B cell (primary cell): ENCODE measurements around the gene OR1I1. TPM values are rescaled to one million over a fixed set of nuclear protein-coding genes. Genes with fewer than 3 reads are reported as not detected.

Source experiments
- ATAC-seq: fragments of 200-7000 bp; cut with Tn5 transposase; one replicate; pipeline ENCODE4 v1.10.0; 2021; ENCODE audit warnings: low read depth, mild to moderate bottlenecking, moderate number of reproducible peaks, moderate library complexity
- CTCF ChIA-PET: fragments of 350-600 bp; sonication (Branson Sonifier 250); formaldehyde crosslinking; loops from one replicate; lab custom pipeline; 2021; ENCODE audit warnings: antibody characterized with exemption, inconsistent platforms; lab: Charles Lee
- POLR2A ChIA-PET: fragments of 350-600 bp; sonication (Branson Sonifier 250); formaldehyde crosslinking; loops from one replicate; lab custom pipeline; 2021; ENCODE audit warnings: antibody characterized with exemption; lab: Charles Lee
- DNase-seq: peaks from one replicate; pipeline ENCODE4 v3.0.0; 2013
- H2AFZ ChIP-seq: 2 replicates; pipeline ENCODE4 v1.6.1; 2012; ENCODE audit warnings: mild to moderate bottlenecking, low read depth, low read length; ENCODE audit not compliant: insufficient read depth, poor library complexity, severe bottlenecking
- H3K27ac ChIP-seq, 2 donors: 1 replicate in 1 of 2; 2 replicates in 1 of 2; pipeline ENCODE4 v1.5.1; 2012 to 2013; ENCODE audit warnings: low read length in 2 of 2, mild to moderate bottlenecking in 2 of 2, moderate library complexity in 1 of 2
- H3K27me3 ChIP-seq, 4 experiments: fragments of 200-600 bp in 1 of 4; sonication (generic) in 1 of 4; replicated peaks in 1 of 4; 1 replicate in 2 of 4; 2 replicates in 2 of 4; pipeline versions ENCODE4 v1.6.1 to v1.7.0; 2013 to 2016; ENCODE audit warnings: low read length in 3 of 4, mild to moderate bottlenecking in 2 of 4, mixed read lengths in 1 of 4, moderate library complexity in 1 of 4; ENCODE audit not compliant: insufficient read depth in 4 of 4, control insufficient read depth in 3 of 4; ENCODE audit errors: control extremely low read depth in 1 of 4
- H3K36me3 ChIP-seq, 2 experiments: replicated peaks in 1 of 2; 1 replicate in 1 of 2; 2 replicates in 1 of 2; pipeline versions ENCODE4 v1.6.1 to v1.7.1; 2013; ENCODE audit warnings: low read length in 1 of 2; ENCODE audit not compliant: insufficient read depth in 2 of 2, control insufficient read depth in 1 of 2; ENCODE audit errors: control extremely low read depth in 1 of 2, extremely low read depth in 1 of 2
- H3K4me1 ChIP-seq, 2 donors: fragments of 200-600 bp in 1 of 2; sonication (generic) in 1 of 2; 1 replicate in 1 of 2; 2 replicates in 1 of 2; pipeline versions ENCODE4 v1.5.1 to v1.6.1; 2013 to 2017; ENCODE audit warnings: low read length in 2 of 2; ENCODE audit not compliant: control insufficient read depth in 2 of 2, insufficient read depth in 2 of 2
- H3K4me2 ChIP-seq: replicated peaks from 2 replicates; pipeline ENCODE3; 2012; ENCODE audit warnings: mild to moderate bottlenecking, low read depth, low read length; ENCODE audit not compliant: poor library complexity, severe bottlenecking
- H3K4me3 ChIP-seq, 5 experiments: fragments of 200-600 bp in 1 of 5; sonication (generic) in 1 of 5; 1 replicate in 3 of 5; 2 replicates in 2 of 5; pipeline versions ENCODE4 v1.5.1 to v1.7.0; 2011 to 2016; ENCODE audit warnings: low read length in 4 of 5, mild to moderate bottlenecking in 4 of 5, low read depth in 2 of 5, control low read depth in 1 of 5, moderate library complexity in 1 of 5; ENCODE audit not compliant: insufficient read depth in 1 of 5; ENCODE audit errors: control extremely low read depth in 1 of 5, extremely low read depth in 1 of 5
- H3K79me2 ChIP-seq: fragments of 200-600 bp; sonication (generic); one replicate; pipeline ENCODE4 v1.6.0; 2016; ENCODE audit warnings: low read length; ENCODE audit not compliant: control insufficient read depth, insufficient read depth
- H3K9ac ChIP-seq: fragments of 200-600 bp; sonication (generic); 2 replicates; pipeline ENCODE4 v1.6.1; 2017; ENCODE audit warnings: mild to moderate bottlenecking, low read length, moderate library complexity
- H3K9me3 ChIP-seq, 3 donors: one replicate each; pipeline versions ENCODE4 v1.6.1 to v1.7.1; 2013; ENCODE audit warnings: low read length in 2 of 3; ENCODE audit not compliant: control insufficient read depth in 2 of 3, insufficient read depth in 1 of 3; ENCODE audit errors: control extremely low read depth in 1 of 3
- H4K20me1 ChIP-seq: 2 replicates; pipeline ENCODE4 v1.6.0; 2012; ENCODE audit warnings: mild to moderate bottlenecking, low read length; ENCODE audit not compliant: insufficient read depth, control insufficient read depth, poor library complexity, severe bottlenecking
- H3K27ac Mint-ChIP-seq: one replicate; pipeline ENCODE4 v1.8.0; 2021; ENCODE audit warnings: mixed read lengths
- H3K27me3 Mint-ChIP-seq: one replicate; pipeline ENCODE4 v1.8.0; 2021; ENCODE audit warnings: mixed read lengths
- H3K4me1 Mint-ChIP-seq: one replicate; pipeline ENCODE4 v1.8.0; 2021; ENCODE audit warnings: mixed read lengths
- H3K4me3 Mint-ChIP-seq: one replicate; pipeline ENCODE4 v1.8.0; 2021; ENCODE audit warnings: mixed read lengths
- H3K9me3 Mint-ChIP-seq: one replicate; pipeline ENCODE4 v1.8.0; 2022; ENCODE audit warnings: mixed read lengths; ENCODE audit not compliant: insufficient read depth
- EZH2 ChIP-seq: IDR thresholded peaks from 2 replicates; pipeline ENCODE4 v1.6.1; 2012; ENCODE audit warnings: borderline replicate concordance, low read depth, mild to moderate bottlenecking, moderate library complexity, low read length; ENCODE audit not compliant: insufficient read depth, poor library complexity, severe bottlenecking
- WGBS: methylation state at CpG from one replicate; pipeline ENCODE4 v1.1.5; 2013; ENCODE audit warnings: missing lambda C conversion rate; ENCODE audit not compliant: insufficient coverage; 5-methylcytosine and 5-hydroxymethylcytosine counted together
- intact Hi-C: fragments of 100-400 bp; cut with micrococcal nuclease; formaldehyde crosslinking; loops from one replicate; pipeline ENCODE4 v1.10.0; 2022
- polyA plus RNA-seq: library from polyadenylated mRNA; depleted of rRNA; stranded (reverse); fragments of >200 nt; gene quantifications from 2 replicates; pipeline ENCODE4 v1.2.3, GENCODE V29; 2012
- total RNA-seq, 2 donors: library from RNA; stranded (reverse); fragments of 120-200 nt in 1 of 2; gene quantifications; 1 replicate in 1 of 2; 2 replicates in 1 of 2; pipeline versions ENCODE4 v1.2.3 to v1.2.4, GENCODE V29; 2013 to 2022
- TF ChIP-seq, protein P1 (sequence below): fragments of 200-600 bp; IDR thresholded peaks from one replicate; pipeline ENCODE4 v1.8.0; 2022; ENCODE audit warnings: antibody characterized with exemption, mild to moderate bottlenecking

OR1I1 gene
- total and polyA plus RNA-seq, 2 donors (not counting 1 experiment from before 2014, with no cell fraction given) = not detected

DNA sequence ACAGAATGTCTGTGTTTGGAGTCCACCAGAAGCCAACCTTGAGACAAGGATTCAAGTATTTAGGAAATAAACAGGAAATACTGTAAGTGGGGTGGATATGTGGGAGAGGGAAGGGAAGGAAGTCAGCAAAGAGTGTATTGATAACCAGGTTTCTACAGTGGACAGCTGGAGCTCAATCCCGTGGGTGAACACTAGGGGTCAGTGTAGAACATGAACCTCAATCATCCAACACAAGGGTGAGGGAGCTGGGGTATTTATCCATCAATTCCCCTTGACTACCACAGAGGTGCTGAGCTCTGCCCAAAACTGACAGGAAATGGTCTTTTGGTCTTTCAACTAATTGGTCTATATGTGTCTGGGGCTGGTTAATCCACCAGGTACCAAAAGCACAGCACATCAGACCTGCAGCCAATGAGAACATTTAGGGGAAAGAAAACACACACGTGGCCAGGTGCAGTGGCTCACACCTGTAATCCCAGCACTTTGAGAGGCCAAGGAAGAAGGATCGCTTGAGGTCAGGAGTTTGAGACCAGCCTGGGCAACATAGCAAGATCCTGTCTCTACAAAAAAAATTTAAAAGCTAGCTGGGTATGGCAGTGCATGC is 19.6 kb downstream of the OR1I1 start:
- H3K27me3 ChIP-seq = peaks cover 0 to 22% (median 9%) of the 10 kb centered on the region in 4 experiments
- ATAC-seq (peak; percentile 39), DNase-seq (no peak)
- no peak overlapping the region for H2AFZ ChIP-seq
- 75% methylated on average over 2 of the region's 3 CpGs for WGBS
- H3K4me3 ChIP-seq = no peak overlapping the region
- H3K4me3 Mint-ChIP-seq = no peak overlapping the region
- H3K27ac ChIP-seq = no peak overlapping the region
- no peaks in the 10 kb centered on the region for H3K79me2 ChIP-seq
- no peak overlapping the region for H3K4me2 ChIP-seq
- CTCF ChIA-PET = interaction anchor here (0.5 to 4.3 kb wide), 7 partner anchors 9 to 315 kb away, joined by 3 to 35 read pairs (median 5); partner anchors contain the start of gene OR7A10
- H3K9ac ChIP-seq = no peak overlapping the region
- no peak overlapping the region for H3K27ac Mint-ChIP-seq
- peaks cover 37% of the 10 kb centered on the region for H3K27me3 Mint-ChIP-seq
- H4K20me1 ChIP-seq = no peaks in the 10 kb centered on the region
- peaks cover 3% of the 10 kb centered on the region for H3K4me1 Mint-ChIP-seq
- no peak for TF ChIP-seq EZH2
- TF ChIP-seq, protein P1, sequence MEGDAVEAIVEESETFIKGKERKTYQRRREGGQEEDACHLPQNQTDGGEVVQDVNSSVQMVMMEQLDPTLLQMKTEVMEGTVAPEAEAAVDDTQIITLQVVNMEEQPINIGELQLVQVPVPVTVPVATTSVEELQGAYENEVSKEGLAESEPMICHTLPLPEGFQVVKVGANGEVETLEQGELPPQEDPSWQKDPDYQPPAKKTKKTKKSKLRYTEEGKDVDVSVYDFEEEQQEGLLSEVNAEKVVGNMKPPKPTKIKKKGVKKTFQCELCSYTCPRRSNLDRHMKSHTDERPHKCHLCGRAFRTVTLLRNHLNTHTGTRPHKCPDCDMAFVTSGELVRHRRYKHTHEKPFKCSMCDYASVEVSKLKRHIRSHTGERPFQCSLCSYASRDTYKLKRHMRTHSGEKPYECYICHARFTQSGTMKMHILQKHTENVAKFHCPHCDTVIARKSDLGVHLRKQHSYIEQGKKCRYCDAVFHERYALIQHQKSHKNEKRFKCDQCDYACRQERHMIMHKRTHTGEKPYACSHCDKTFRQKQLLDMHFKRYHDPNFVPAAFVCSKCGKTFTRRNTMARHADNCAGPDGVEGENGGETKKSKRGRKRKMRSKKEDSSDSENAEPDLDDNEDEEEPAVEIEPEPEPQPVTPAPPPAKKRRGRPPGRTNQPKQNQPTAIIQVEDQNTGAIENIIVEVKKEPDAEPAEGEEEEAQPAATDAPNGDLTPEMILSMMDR = peak; percentile 56
- intact Hi-C loops = no loop called here
- POLR2A ChIA-PET = no interaction called here
- peaks cover 10% of the 10 kb centered on the region for H3K9me3 Mint-ChIP-seq
- no peaks in the 10 kb centered on the region for H3K4me1 ChIP-seq
- H3K36me3 ChIP-seq = no peaks in the 10 kb centered on the region
- peaks cover 4 to 39% (median 13%) of the 10 kb centered on the region in 3 donors for H3K9me3 ChIP-seq

DNA sequence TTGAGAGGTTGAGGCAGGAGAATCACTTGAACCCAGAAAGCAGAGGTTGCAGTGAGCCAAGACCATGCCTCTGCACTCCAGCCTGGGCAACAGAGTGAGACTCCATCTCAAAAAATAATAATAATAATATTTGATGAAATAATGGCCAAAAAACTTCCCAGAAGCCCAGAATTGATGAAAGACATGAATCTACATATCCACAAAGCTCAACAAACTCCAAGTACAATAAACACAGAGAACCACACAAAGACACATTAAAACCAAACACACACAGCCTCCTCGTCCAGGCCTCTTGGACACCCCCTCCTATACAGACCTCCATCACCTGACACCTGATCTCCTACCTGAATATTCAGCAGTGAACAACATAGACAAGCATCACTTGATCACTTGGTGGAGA is 22.0 kb downstream of the OR1I1 start:
- Histone ChIP-seq H3K27me3 (peaks cover 0 to 43% (median 20%) of the 10 kb centered on the region in 4 experiments), H3K4me1 (peaks cover 13% of the 10 kb centered on the region in 2 donors), H3K4me2 (no peak overlapping the region), H4K20me1 (no peaks in the 10 kb centered on the region), H2AFZ (no peak overlapping the region), H3K36me3 (no peaks in the 10 kb centered on the region), H3K9me3 (peaks cover 4 to 41% (median 13%) of the 10 kb centered on the region in 3 donors), H3K9ac (no peak overlapping the region), H3K4me3 (no peak overlapping the region), H3K27ac (no peak overlapping the region), H3K79me2 (no peaks in the 10 kb centered on the region)
- Mint-ChIP-seq H3K4me1 (peaks cover 13% of the 10 kb centered on the region), H3K9me3 (peaks cover 10% of the 10 kb centered on the region), H3K27ac (no peak overlapping the region), H3K27me3 (peaks cover 44% of the 10 kb centered on the region), H3K4me3 (no peak overlapping the region)
- no peak for ATAC-seq
- intact Hi-C loops = no loop called here
- no peak for DNase-seq
- ChIA-PET POLR2A (no interaction called here), CTCF (interaction anchor here (0.6 to 4.3 kb wide), 2 partner anchors 12 kb away, joined by 4 to 35 read pairs; no protein-coding TSS in a partner anchor)
- no peak for TF ChIP-seq EZH2
- TF ChIP-seq, protein P1 = no peak
- 86% methylated on average over 1 of the region's 1 CpG for WGBS
